HL-60 (cell line): ENCODE measurements around the gene RTN3.
A peak's percentile ranks its signal among the peaks of the same experiment; 100 is the strongest.

Experiments
- DNase-seq, 2 experiments: peaks; one replicate each; pipeline ENCODE4 v3.0.0-alpha.2; 2010 to 2020; ENCODE audit warnings: low read depth in 1 of 2, low spot score in 1 of 2
- H3K27ac ChIP-seq: fragments of 250-450 bp; sonication (Bioruptor Pico); replicated peaks from 2 replicates; pipeline ENCODE4 v1.5.1; 2020; ENCODE audit warnings: mild to moderate bottlenecking, moderate library complexity
- H3K27me3 ChIP-seq: fragments of 250-450 bp; sonication (Bioruptor Pico); 2 replicates; pipeline ENCODE4 v1.5.1; 2021; ENCODE audit warnings: mild to moderate bottlenecking, moderate library complexity; ENCODE audit not compliant: insufficient read depth, poor library complexity, severe bottlenecking
- H3K4me3 ChIP-seq: replicated peaks from 2 replicates; pipeline ENCODE4 v1.5.1; 2011; ENCODE audit warnings: mild to moderate bottlenecking, control low read depth, low read length; ENCODE audit not compliant: insufficient read depth
- GABPA ChIP-seq: IDR thresholded peaks from 2 replicates; pipeline ENCODE4 v1.6.1; 2012; ENCODE audit warnings: low read depth
- POLR2AphosphoS5 ChIP-seq: IDR thresholded peaks from 2 replicates; pipeline ENCODE4 v1.6.1; 2012; ENCODE audit warnings: low read depth
- SPI1 ChIP-seq: IDR thresholded peaks from 2 replicates; pipeline ENCODE4 v1.6.1; 2012; ENCODE audit warnings: low read depth, mild to moderate bottlenecking, borderline replicate concordance
- TF ChIP-seq, protein P1 (sequence below): IDR thresholded peaks from 2 replicates; pipeline ENCODE4 v1.6.1; 2012; ENCODE audit warnings: low read depth; ENCODE audit not compliant: insufficient replicate concordance
- TF ChIP-seq, protein P2 (sequence below): IDR thresholded peaks from one replicate; pipeline ENCODE4 v1.5.1; 2011; ENCODE audit warnings: low read length, control low read depth, inconsistent platforms; ENCODE audit not compliant: insufficient read depth

RTN3 gene

DNA sequence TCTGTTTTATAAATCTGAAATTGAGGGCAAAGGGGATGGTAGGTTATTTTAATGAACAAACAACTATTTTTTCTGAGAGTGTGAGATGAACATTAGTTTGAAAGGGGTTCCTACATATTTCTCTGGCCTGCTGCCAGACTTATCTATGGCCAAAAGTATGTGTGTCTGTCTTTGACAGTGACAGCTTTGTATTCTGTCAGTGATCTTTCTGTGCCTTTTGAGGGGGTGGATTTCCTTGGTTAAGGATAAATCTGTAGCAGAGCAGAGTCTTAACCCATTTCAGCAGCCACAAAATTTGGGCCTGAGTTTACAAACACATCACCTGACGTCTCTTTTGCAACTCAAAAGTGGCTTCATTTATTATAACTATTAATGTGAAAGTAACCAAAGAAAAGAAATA, 56.4 kb downstream of the RTN3 start:
- Histone ChIP-seq H3K27me3 (no peaks in the 10 kb centered on the region), H3K27ac (no peak overlapping the region), H3K4me3 (no peak overlapping the region)
- TF ChIP-seq, protein P1, sequence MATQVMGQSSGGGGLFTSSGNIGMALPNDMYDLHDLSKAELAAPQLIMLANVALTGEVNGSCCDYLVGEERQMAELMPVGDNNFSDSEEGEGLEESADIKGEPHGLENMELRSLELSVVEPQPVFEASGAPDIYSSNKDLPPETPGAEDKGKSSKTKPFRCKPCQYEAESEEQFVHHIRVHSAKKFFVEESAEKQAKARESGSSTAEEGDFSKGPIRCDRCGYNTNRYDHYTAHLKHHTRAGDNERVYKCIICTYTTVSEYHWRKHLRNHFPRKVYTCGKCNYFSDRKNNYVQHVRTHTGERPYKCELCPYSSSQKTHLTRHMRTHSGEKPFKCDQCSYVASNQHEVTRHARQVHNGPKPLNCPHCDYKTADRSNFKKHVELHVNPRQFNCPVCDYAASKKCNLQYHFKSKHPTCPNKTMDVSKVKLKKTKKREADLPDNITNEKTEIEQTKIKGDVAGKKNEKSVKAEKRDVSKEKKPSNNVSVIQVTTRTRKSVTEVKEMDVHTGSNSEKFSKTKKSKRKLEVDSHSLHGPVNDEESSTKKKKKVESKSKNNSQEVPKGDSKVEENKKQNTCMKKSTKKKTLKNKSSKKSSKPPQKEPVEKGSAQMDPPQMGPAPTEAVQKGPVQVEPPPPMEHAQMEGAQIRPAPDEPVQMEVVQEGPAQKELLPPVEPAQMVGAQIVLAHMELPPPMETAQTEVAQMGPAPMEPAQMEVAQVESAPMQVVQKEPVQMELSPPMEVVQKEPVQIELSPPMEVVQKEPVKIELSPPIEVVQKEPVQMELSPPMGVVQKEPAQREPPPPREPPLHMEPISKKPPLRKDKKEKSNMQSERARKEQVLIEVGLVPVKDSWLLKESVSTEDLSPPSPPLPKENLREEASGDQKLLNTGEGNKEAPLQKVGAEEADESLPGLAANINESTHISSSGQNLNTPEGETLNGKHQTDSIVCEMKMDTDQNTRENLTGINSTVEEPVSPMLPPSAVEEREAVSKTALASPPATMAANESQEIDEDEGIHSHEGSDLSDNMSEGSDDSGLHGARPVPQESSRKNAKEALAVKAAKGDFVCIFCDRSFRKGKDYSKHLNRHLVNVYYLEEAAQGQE: no peak
- TF ChIP-seq GABPA (no peak), POLR2AphosphoS5 (no peak), SPI1 (no peak)
- TF ChIP-seq, protein P2, sequence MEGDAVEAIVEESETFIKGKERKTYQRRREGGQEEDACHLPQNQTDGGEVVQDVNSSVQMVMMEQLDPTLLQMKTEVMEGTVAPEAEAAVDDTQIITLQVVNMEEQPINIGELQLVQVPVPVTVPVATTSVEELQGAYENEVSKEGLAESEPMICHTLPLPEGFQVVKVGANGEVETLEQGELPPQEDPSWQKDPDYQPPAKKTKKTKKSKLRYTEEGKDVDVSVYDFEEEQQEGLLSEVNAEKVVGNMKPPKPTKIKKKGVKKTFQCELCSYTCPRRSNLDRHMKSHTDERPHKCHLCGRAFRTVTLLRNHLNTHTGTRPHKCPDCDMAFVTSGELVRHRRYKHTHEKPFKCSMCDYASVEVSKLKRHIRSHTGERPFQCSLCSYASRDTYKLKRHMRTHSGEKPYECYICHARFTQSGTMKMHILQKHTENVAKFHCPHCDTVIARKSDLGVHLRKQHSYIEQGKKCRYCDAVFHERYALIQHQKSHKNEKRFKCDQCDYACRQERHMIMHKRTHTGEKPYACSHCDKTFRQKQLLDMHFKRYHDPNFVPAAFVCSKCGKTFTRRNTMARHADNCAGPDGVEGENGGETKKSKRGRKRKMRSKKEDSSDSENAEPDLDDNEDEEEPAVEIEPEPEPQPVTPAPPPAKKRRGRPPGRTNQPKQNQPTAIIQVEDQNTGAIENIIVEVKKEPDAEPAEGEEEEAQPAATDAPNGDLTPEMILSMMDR: no peak
- no peak for DNase-seq

DNA sequence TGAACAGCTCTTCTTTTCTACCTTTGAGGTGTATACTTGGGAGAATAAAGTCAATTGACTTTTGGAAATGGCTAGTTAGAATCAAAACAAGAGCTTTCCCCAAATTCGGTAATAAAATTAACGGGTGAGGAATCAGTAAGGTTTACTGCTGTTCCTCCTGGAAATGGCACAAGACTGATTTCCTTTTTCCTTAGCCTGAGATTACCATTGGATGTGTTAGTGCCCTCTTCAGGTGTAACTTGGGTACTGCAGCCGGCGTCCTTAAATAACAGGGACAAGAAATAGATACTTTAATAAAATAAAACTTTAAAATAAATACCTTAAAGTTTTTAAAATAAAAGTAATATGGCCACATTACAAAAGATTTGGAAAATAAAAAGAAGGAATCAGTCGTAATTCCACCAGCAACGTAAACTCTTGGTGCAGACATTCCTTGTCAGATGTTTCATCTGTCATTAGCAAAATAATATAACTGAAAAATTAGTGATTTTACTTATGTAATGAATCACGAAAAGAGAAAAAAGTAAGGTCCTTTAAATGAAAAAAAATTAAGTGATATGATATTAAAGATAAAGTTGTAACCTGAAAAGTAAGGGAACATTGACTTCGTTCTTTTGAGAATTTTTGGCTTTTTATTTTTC, 57.5 kb downstream of the RTN3 start:
- peak; percentile 49 to 68 for DNase-seq
- TF ChIP-seq, protein P2: peak; percentile 77
- TF ChIP-seq SPI1 (peak; percentile 29; the same call in 1 of the 2 replicates), GABPA (no peak), POLR2AphosphoS5 (no peak)
- no peak overlapping the region; the same call in 1 of the 2 replicates for H3K27ac ChIP-seq
- no peaks in the 10 kb centered on the region for H3K27me3 ChIP-seq
- no peak overlapping the region for H3K4me3 ChIP-seq

DNA sequence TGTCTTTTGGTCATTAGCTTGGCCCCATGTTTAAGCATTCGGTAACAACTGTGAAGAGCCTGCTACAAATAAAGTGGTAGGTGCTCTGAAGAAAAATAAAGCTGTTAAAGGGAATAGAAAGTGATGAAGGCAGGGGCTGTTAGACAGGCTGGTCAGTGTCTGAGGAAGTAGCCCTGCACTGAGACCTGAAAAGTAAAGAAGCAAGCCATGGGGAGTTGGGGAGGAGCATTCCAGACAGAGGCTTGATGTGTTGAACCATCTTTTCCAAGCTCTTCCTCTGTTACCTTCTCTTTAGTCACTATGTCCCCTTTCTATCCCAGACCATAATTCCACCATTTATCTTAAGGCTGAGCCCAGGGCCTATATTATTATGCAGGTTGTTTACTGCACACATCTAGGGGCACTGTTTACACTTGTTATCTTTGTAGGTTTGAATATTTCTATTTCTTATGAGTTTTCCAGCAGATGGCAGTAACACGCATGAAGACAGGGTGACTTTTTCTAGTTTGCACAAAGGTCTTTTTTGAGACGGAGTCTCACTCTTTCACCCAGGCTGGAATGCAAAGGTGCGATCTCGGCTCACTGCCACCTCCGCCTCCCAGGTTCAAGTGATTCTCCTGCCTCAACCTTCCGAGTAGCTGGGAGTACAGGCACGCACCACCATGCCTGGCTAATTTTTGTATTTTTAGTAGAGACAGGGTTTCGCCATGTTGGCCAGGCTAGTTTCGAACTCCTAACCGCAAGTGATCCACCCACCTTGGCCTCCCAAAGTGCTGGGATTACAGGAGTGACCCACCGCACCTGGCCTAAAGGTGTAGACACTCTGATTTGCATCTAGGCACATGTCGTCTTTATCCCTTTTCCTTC, 64.2 kb downstream of the RTN3 start:
- no peaks in the 10 kb centered on the region for H3K27me3 ChIP-seq
- H3K27ac ChIP-seq: no peak overlapping the region
- H3K4me3 ChIP-seq: no peak overlapping the region
- TF ChIP-seq, protein P2: no peak
- no peak for TF ChIP-seq POLR2AphosphoS5
- DNase-seq: no peak

DNA sequence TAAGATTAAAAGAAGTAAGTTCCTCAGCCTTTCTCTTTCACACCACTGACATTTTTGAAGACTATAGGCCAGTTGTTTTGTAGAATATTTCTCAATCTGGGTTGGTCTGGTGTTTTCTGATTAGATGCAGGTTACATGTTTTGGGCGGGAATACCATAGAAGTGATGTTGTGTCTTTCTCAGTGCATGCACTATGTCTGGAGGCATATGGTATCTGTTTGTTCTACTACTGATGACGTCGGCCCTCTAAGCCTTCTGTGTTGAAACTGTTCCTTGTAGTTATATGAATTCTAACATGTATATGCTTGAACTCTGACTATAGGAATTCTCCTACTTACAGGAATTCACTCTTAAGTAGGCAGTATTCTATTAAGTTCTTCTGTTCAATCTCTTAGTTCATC, 65.7 kb downstream of the RTN3 start:
- H3K27ac ChIP-seq: no peak overlapping the region
- H3K4me3 ChIP-seq: no peak overlapping the region
- DNase-seq: no peak
- TF ChIP-seq POLR2AphosphoS5 (no peak), SPI1 (no peak)
- no peaks in the 10 kb centered on the region for H3K27me3 ChIP-seq

DNA sequence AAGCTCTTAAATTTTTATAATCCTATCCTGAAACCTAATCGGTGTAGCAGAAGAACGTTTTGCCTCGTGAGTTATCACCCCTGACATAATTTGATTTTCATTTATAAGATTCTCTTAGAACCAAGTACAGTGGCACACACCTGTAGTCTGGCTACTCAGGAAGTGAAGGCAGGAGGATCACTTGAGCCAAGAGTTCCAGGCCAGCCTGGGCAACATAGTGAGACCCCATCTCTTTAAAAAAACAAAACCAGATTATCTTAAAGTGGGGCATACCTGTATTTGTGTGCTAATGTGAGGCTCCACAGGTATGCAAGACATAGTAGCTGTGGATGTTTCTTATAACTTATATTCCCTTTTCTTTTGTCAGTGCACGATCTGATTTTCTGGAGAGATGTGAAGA, 68.3 kb downstream of the RTN3 start:
- TF ChIP-seq GABPA (no peak), SPI1 (no peak), POLR2AphosphoS5 (no peak)
- TF ChIP-seq, protein P2: no peak
- TF ChIP-seq, protein P1: no peak
- DNase-seq: no peak
- no peaks in the 10 kb centered on the region for H3K27me3 ChIP-seq
- H3K4me3 ChIP-seq: no peak overlapping the region
- H3K27ac ChIP-seq: no peak overlapping the region
